GM23338 (cell line): ENCODE measurements around the gene SDHAF3. TPM values are rescaled to one million over a fixed set of nuclear protein-coding genes. Genes with fewer than 3 reads are reported as not detected.

Source experiments
- ATAC-seq: fragments of 200-7000 bp; cut with Tn5 transposase; 3 replicates; pipeline ENCODE4 v1.9.1; 2020
- DNase-seq: peaks from one replicate; pipeline ENCODE4 v3.0.0-alpha.2; 2015; ENCODE audit warnings: low spot score
- H2AFZ ChIP-seq: fragments of 200-600 bp; sonication (generic); 2 replicates; pipeline ENCODE4 v1.8.0; 2016; ENCODE audit warnings: antibody characterized with exemption, mild to moderate bottlenecking, moderate library complexity
- H3F3A ChIP-seq: fragments of 200-600 bp; sonication (generic); replicated peaks from 2 replicates; pipeline ENCODE4 v1.8.0; 2017; ENCODE audit warnings: antibody characterized with exemption, mixed run types, low read depth
- H3K27ac ChIP-seq: fragments of 200-600 bp; sonication (generic); 2 replicates; pipeline ENCODE4 v1.6.1; 2016; ENCODE audit warnings: low read depth
- H3K27me3 ChIP-seq: fragments of 200-600 bp; sonication (generic); 2 replicates; pipeline ENCODE4 v1.8.0; 2016; ENCODE audit warnings: mild to moderate bottlenecking, mixed run types, moderate library complexity; ENCODE audit not compliant: insufficient read depth
- H3K36me3 ChIP-seq: fragments of 200-600 bp; sonication (generic); 2 replicates; pipeline ENCODE4 v1.8.0; 2016; ENCODE audit warnings: mild to moderate bottlenecking; ENCODE audit not compliant: insufficient read depth
- H3K4me1 ChIP-seq: fragments of 200-600 bp; sonication (generic); 2 replicates; pipeline ENCODE4 v1.8.0; 2016; ENCODE audit warnings: mild to moderate bottlenecking, moderate library complexity; ENCODE audit not compliant: insufficient read depth
- H3K4me2 ChIP-seq: fragments of 200-600 bp; sonication (generic); 2 replicates; pipeline ENCODE4 v1.7.1; 2017; ENCODE audit warnings: mixed run types
- H3K4me3 ChIP-seq: fragments of 200-600 bp; sonication (generic); 2 replicates; pipeline ENCODE4 v1.6.1; 2016; ENCODE audit warnings: mixed run types
- H3K79me2 ChIP-seq: fragments of 200-600 bp; sonication (generic); replicated peaks from 2 replicates; pipeline ENCODE4 v1.8.0; 2017; ENCODE audit warnings: mild to moderate bottlenecking; ENCODE audit not compliant: insufficient read depth
- H3K9me2 ChIP-seq: fragments of 200-600 bp; sonication (generic); 2 replicates; pipeline ENCODE4 v1.8.0; 2017; ENCODE audit not compliant: insufficient read depth
- H4K20me1 ChIP-seq: fragments of 200-600 bp; sonication (generic); replicated peaks from 2 replicates; pipeline ENCODE4 v1.8.0; 2017; ENCODE audit warnings: mild to moderate bottlenecking; ENCODE audit not compliant: insufficient read depth
- H3K27ac Mint-ChIP-seq: 2 replicates; pipeline ENCODE4 v1.8.0; 2020; ENCODE audit warnings: inconsistent platforms, mild to moderate bottlenecking, moderate library complexity, mixed read lengths
- H3K27me3 Mint-ChIP-seq: 3 replicates; pipeline ENCODE4 v1.8.0; 2022; ENCODE audit warnings: low read depth, mild to moderate bottlenecking, moderate library complexity, mixed read lengths, inconsistent platforms; ENCODE audit not compliant: insufficient read depth, poor library complexity
- H3K36me3 Mint-ChIP-seq: 3 replicates; pipeline ENCODE4 v1.8.0; 2021; ENCODE audit warnings: low read depth, mild to moderate bottlenecking, inconsistent platforms, moderate library complexity, mixed read lengths
- H3K4me1 Mint-ChIP-seq: 3 replicates; pipeline ENCODE4 v1.8.0; 2020; ENCODE audit warnings: mild to moderate bottlenecking, inconsistent platforms, mixed read lengths
- H3K4me3 Mint-ChIP-seq: 3 replicates; pipeline ENCODE4 v1.8.0; 2021; ENCODE audit warnings: moderate library complexity, mild to moderate bottlenecking, inconsistent platforms, mixed read lengths
- H3K9me3 Mint-ChIP-seq: 3 replicates; pipeline ENCODE4 v1.8.0; 2020; ENCODE audit warnings: moderate library complexity, mild to moderate bottlenecking, inconsistent platforms, mixed read lengths
- CREB1 ChIP-seq: fragments of 250-450 bp; sonication (Bioruptor Pico); IDR thresholded peaks from 2 replicates; pipeline ENCODE4 v1.5.0; 2020; ENCODE audit warnings: low read depth, mild to moderate bottlenecking, moderate library complexity
- EZH2 ChIP-seq: fragments of 200-600 bp; sonication (generic); IDR thresholded peaks from one replicate; pipeline ENCODE4 v1.8.0; 2017; ENCODE audit warnings: antibody characterized with exemption, mild to moderate bottlenecking, low read depth; ENCODE audit not compliant: unreplicated experiment
- EZH2phosphoT487 ChIP-seq: fragments of 200-600 bp; sonication (generic); IDR thresholded peaks from one replicate; pipeline ENCODE4 v1.8.1; 2018; ENCODE audit warnings: antibody characterized with exemption; ENCODE audit not compliant: unreplicated experiment
- POLR2AphosphoS5 ChIP-seq: IDR thresholded peaks from 2 replicates; pipeline ENCODE4 v1.6.1; 2016; ENCODE audit warnings: antibody characterized with exemption, low read depth
- STAT1 ChIP-seq: IDR thresholded peaks from one replicate; pipeline ENCODE4 v1.6.1; 2016; ENCODE audit warnings: antibody characterized with exemption; ENCODE audit not compliant: unreplicated experiment
- ZNF114 ChIP-seq: fragments of 250-450 bp; sonication (Bioruptor Pico); IDR thresholded peaks from 2 replicates; pipeline ENCODE4 v1.5.0; 2020; ENCODE audit warnings: mild to moderate bottlenecking, moderate library complexity
- ZNF331 ChIP-seq: fragments of 250-450 bp; sonication (Bioruptor Pico); IDR thresholded peaks from 2 replicates; pipeline ENCODE4 v1.5.0; 2020; ENCODE audit warnings: low read depth, mild to moderate bottlenecking, moderate library complexity
- polyA plus RNA-seq: library from polyadenylated mRNA; unstranded; fragments of >200 nt; fragmentation: Nextera tagmentation; extraction: Ambion mirVana; gene quantifications from 2 replicates; pipeline ENCODE4 v1.2.1, GENCODE V29; 2016
- total RNA-seq: library from RNA; depleted of rRNA; stranded (reverse); fragments of >200 nt; shearing (Covaris generic); gene quantifications from 2 replicates; pipeline ENCODE4 v1.2.3, GENCODE V29; 2014
- TF ChIP-seq, protein P1 (sequence below), 2 experiments: fragments of 200-600 bp in 1 of 2; sonication (generic) in 1 of 2; conservative IDR thresholded peaks; 2 replicates each; pipeline versions ENCODE4 v1.5.1 to v1.6.1; 2016 to 2017; ENCODE audit warnings: antibody characterized with exemption in 2 of 2, low read depth in 2 of 2, mild to moderate bottlenecking in 2 of 2, moderate library complexity in 1 of 2
- TF ChIP-seq, protein P2 (sequence below): IDR thresholded peaks from one replicate; pipeline ENCODE4 v1.6.1; 2018; ENCODE audit warnings: antibody characterized with exemption; ENCODE audit not compliant: unreplicated experiment

SDHAF3 gene
- total and polyA plus RNA-seq, 2 experiments from 2014 or later: 35.5 to 123 TPM

DNA sequence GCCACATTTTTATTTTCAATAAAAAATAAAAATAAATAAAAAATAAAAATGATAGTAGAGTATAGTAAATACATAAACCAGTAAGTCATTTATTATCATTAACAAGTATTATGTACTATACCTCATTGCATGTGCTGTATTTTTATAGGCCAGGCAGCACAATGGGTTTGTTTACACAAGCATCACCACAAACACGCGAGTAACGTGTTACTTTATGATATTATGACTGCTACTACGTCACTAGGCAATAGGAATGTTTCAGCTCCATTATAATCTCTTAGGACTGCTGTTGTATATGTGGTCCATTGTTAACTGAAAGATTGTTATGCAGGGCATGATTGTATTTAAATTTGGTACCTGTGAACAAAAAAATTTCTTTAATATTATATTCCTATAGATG is 20.8 kb upstream of the SDHAF3 start (continued):
- TF ChIP-seq, protein P1, sequence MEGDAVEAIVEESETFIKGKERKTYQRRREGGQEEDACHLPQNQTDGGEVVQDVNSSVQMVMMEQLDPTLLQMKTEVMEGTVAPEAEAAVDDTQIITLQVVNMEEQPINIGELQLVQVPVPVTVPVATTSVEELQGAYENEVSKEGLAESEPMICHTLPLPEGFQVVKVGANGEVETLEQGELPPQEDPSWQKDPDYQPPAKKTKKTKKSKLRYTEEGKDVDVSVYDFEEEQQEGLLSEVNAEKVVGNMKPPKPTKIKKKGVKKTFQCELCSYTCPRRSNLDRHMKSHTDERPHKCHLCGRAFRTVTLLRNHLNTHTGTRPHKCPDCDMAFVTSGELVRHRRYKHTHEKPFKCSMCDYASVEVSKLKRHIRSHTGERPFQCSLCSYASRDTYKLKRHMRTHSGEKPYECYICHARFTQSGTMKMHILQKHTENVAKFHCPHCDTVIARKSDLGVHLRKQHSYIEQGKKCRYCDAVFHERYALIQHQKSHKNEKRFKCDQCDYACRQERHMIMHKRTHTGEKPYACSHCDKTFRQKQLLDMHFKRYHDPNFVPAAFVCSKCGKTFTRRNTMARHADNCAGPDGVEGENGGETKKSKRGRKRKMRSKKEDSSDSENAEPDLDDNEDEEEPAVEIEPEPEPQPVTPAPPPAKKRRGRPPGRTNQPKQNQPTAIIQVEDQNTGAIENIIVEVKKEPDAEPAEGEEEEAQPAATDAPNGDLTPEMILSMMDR (conservative IDR thresholded peaks at IDR 0.05; ENCODE audit: low read depth in 2 of 2): no peak
- TF ChIP-seq POLR2AphosphoS5 (no peak), EZH2 (no peak), CREB1 (CRISPR knock-in tag) (no peak), STAT1 (no peak), ZNF331 (CRISPR knock-in tag) (no peak)
- TF ChIP-seq, protein P2, sequence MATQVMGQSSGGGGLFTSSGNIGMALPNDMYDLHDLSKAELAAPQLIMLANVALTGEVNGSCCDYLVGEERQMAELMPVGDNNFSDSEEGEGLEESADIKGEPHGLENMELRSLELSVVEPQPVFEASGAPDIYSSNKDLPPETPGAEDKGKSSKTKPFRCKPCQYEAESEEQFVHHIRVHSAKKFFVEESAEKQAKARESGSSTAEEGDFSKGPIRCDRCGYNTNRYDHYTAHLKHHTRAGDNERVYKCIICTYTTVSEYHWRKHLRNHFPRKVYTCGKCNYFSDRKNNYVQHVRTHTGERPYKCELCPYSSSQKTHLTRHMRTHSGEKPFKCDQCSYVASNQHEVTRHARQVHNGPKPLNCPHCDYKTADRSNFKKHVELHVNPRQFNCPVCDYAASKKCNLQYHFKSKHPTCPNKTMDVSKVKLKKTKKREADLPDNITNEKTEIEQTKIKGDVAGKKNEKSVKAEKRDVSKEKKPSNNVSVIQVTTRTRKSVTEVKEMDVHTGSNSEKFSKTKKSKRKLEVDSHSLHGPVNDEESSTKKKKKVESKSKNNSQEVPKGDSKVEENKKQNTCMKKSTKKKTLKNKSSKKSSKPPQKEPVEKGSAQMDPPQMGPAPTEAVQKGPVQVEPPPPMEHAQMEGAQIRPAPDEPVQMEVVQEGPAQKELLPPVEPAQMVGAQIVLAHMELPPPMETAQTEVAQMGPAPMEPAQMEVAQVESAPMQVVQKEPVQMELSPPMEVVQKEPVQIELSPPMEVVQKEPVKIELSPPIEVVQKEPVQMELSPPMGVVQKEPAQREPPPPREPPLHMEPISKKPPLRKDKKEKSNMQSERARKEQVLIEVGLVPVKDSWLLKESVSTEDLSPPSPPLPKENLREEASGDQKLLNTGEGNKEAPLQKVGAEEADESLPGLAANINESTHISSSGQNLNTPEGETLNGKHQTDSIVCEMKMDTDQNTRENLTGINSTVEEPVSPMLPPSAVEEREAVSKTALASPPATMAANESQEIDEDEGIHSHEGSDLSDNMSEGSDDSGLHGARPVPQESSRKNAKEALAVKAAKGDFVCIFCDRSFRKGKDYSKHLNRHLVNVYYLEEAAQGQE: no peak

DNA sequence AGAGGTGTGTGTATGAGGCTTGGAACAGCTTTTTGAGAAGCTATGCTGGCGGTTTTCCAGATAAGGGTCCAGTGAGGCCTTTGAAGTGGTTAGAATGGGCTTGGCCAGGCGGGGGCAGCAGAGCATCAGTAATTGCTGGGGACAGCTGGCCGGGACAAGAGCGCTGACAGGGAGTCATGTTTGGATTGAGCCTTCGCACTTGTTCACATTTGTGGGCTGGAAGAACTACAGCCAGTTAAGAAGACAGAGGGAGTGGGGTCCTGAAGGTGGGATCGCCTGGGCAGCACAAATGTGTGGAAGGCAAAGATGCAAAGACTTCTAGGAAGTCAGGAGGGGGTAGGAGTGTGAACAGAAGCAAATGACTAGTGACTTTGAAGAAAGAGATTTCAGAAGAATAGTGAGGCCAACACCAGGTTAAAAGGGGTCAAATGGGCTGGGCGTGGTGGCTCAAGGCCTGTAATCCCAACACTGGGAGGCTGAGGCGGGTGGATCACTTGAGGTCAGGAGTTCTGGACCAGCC is 12.7 kb upstream of the SDHAF3 start:
- H3K9me2 ChIP-seq: no peaks in the 10 kb centered on the region
- Mint-ChIP-seq H3K4me3 (no peak overlapping the region), H3K36me3 (no peaks in the 10 kb centered on the region), H3K27me3 (no peaks in the 10 kb centered on the region), H3K4me1 (no peaks in the 10 kb centered on the region), H3K9me3 (peaks cover 9% of the 10 kb centered on the region; the same call in 2 of the 3 replicates), H3K27ac (no peak overlapping the region)
- H3K4me2 ChIP-seq: no peak overlapping the region
- no peak overlapping the region for H3K4me3 ChIP-seq
- H3F3A ChIP-seq: no peaks in the 10 kb centered on the region
- no peaks in the 10 kb centered on the region for H3K36me3 ChIP-seq
- DNase-seq (peak; percentile 88), ATAC-seq (peak; percentile 100)
- no peaks in the 10 kb centered on the region for H3K79me2 ChIP-seq
- H3K27ac ChIP-seq: no peak overlapping the region
- no peaks in the 10 kb centered on the region for H3K4me1 ChIP-seq
- H2AFZ ChIP-seq: peak overlapping the region; percentile 86; the same call in 1 of the 2 replicates
- no peak for TF ChIP-seq EZH2phosphoT487
- TF ChIP-seq, protein P1 (conservative IDR thresholded peaks at IDR 0.05; ENCODE audit: low read depth in 2 of 2): peak; percentile 91 to 98
- no peak for TF ChIP-seq ZNF114 (CRISPR knock-in tag)
- TF ChIP-seq CREB1 (CRISPR knock-in tag): no peak
- no peaks in the 10 kb centered on the region for H3K27me3 ChIP-seq
- H4K20me1 ChIP-seq: no peaks in the 10 kb centered on the region
